Left hindlimb (tissue), 1 donor: ENCODE results near the gene PHF21B.
A peak's percentile ranks its signal among the peaks of the same experiment; 100 is the strongest.

ENCODE experiments used
- DNase-seq: peaks from one replicate; pipeline ENCODE4 v3.0.0-alpha.2; 2018

The PHF21B gene

GRCh38 chr22:45010532-45010900 is 711 bp upstream of the PHF21B start:
- DNase-seq = no peak

DNA sequence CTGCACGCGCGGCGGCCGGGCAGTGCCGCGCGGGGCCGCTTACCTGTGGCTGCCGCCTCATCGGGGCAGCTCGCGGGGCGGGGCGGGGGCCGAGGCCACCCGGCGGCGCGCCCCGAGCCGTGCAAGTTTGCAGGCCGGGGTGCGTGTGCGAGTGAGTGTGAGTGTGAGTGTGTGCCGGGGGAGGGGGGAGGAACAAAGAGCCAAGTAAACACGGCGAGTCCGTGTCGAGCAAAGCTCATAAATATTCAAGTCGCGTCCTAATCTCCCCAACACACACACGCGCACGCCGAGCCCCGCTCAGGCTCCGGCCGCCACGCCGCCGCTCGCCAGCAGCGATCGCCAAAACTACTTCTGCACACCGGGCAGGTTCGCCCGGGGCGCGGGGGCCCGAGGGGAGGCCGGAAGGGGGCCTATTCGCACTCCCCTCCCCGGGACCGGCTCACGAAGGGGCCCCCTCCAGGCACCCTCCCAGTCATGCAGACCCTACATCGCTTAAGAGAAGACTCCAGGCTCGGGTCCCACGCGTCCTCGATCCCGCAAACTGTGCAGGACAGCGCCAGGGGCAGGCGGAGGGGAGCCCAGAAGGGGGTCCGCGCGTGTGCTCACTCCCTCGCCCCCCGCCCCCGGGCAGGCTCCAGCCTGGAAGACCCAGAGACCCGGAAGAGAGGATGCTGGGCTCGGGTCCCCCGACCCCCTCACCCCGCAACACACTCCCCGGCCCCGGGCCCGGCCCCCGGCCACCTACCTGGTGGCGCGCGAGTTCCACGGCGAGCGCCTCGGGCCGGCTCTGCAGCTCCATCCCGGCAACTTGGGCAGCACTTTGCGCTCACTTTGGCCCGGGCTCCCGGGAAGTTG is 827 bp downstream of the PHF21B start:
- DNase-seq = peak; percentile 37

DNA sequence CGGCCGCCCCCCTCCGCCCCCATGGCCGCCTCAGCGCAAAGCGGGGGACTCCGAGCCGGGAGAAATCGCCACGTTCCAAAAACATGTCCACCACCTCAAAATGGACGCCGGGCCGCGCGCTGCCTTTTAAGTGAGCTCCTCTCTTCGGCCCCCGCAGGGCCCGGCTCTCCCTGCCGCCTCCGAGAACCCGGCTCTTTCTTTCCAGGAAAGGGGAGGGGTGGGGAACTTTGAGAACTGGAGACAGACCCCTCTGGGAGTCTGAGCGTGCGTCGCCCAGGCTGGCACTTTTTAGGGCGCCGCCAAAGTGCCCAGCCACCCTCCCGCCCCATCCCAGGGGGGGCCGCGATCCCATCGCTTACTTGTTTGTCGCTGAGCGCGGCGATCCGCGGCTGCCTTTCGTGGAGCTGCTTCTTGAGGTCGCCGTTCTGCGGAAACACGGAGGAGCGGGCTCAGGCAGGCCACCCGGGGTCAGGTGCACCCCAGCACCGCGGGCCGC is 1.6 kb downstream of the PHF21B start:
- DNase-seq = peak; percentile 45

- DNase-seq = peak; percentile 81
Measured at GRCh38 chr22:45007391-45008185, 2.2 kb downstream of the PHF21B start.

GRCh38 chr22:45006964-45007390 is 2.8 kb downstream of the PHF21B start:
- peak; percentile 54 for DNase-seq

GRCh38 chr22:45006111-45006963 is 3.5 kb downstream of the PHF21B start:
- DNase-seq = no peak

DNA sequence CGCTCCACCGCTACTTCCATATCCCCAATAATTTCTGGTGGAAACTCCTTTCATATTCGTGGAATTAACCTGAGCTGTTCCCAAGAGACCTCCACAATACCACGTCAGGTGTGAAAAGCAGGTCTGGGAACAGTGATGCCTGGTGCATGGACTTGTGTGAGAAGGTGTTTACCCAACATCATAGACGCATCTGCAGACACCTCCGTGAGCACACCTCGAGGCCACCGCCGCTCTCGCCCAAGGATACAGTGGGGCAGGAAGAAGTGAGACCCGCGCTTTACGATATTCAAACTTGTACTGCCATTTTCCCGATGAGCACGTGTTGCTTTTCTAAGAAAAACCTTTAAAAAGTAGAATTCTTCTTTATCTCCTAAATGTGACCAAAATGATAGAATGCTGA is 8.2 kb downstream of the PHF21B start:
- no peak for DNase-seq

DNA sequence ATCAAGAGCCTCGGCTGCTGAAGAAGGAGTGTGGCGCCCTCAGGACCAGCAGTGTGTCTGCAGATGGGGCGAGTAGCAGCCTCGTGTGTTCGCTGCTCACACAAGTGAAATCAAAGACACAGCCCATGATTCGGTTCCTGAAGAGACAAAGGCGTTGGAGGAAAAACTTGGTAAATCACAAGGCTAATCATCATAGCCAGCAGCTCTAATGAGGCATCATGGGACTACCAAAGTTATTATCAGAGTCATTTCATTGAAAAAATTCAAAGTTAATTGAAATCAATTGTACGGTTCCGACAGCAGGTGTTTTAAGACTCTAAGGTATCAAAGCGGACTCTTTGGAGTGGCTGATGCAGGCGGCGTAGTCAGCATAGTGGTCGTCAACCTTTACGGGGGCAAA is 9.5 kb downstream of the PHF21B start:
- DNase-seq = no peak

- DNase-seq = no peak
Measured at GRCh38 chr22:44999687-45000086, 10.1 kb downstream of the PHF21B start.

GRCh38 chr22:44999231-44999630 is 10.6 kb downstream of the PHF21B start:
- DNase-seq = no peak

- no peak for DNase-seq
Measured at GRCh38 chr22:44998296-44998695, 11.5 kb downstream of the PHF21B start.

- no peak for DNase-seq
Measured at GRCh38 chr22:44997060-44997459, 12.7 kb downstream of the PHF21B start.

DNA sequence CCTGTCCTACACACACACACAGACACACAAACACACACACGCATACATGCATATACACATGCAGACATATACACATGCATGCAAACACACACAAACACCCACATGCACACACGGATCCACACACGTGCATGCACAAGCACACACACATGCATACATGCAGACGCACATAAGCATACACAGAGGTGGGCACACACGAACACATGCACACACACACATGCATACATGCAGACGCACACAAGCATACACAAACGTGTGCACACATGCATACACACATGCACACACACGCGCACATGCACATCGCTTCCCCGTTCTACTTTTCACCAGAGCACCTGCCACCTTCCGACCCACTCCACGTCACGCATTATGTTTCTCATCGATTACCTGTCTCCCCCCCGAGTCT is 13.2 kb downstream of the PHF21B start:
- no peak for DNase-seq

DNA sequence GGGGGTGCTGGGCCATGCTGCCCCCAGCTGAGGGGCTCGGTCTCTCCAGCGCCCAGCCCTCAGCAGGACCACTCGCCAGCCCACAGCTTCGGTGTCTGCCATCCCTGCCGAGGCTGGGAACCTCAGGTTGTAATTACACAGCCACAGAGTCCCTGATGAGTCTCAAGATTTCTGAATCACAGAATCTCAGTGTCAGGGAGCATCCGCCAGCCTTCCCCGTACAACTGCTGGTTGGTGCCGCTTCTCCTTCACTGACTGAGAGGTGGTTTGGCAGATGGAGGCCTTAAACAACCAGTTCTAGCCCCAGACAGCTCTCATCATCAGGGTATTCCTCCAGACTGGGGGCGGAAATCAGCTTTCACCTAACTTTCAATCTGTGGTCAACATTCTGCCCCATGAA is 13.7 kb downstream of the PHF21B start:
- DNase-seq = no peak

DNA sequence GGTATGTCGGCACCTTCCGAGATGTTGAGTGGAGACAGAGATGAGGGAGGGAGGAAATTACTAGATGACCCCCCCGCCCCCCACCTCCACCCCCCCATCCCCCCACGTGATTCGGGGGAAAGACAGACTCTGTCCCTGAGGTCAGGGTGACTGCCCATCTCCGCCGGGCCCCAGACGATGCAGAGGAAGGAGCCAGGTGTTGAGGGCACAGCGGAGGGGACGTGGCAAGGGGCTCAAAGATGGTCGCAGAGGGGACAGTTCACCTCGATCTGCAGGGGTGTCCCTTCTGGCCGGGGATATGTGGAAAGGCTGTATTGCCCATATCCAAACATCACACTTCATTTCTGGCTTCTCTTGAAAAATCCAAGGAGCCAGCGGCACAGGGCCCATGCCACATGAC is 14.1 kb downstream of the PHF21B start:
- no peak for DNase-seq

- DNase-seq = no peak
Measured at GRCh38 chr22:44995105-44995514, 14.7 kb downstream of the PHF21B start.

- no peak for DNase-seq
Measured at GRCh38 chr22:44994399-44995104, 15.3 kb downstream of the PHF21B start.

GRCh38 chr22:44992166-44992565 is 17.6 kb downstream of the PHF21B start:
- DNase-seq = no peak

- no peak for DNase-seq
Measured at GRCh38 chr22:44991218-44991617, 18.6 kb downstream of the PHF21B start.

GRCh38 chr22:44990810-44991209 is 19.0 kb downstream of the PHF21B start:
- no peak for DNase-seq

- DNase-seq = no peak
Measured at GRCh38 chr22:44990328-44990727, 19.5 kb downstream of the PHF21B start.

DNA sequence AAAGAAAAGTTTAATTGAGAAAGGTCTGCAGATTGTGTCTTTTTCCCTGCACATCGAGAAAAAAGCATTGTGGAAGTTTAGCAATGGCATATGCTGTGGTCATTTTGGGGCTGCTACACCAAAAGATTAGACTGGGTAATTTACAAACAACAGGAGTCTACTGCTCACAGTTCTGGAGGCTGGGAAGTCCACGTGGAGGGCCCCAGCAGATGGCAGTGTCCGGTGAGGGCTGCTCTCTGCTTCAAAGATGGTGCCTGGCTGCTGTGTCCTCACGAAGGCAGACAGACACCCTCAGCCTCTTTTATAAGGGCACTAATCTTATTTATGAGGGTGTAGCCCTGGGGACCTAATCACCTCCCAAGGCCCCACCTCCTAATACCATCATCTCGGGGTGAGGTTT is 21.1 kb downstream of the PHF21B start:
- DNase-seq = no peak
